GM21786 (cell line): ENCODE data around the gene SEL1L3.

Source experiments
- ATAC-seq: cut with Tn5 transposase; IDR thresholded peaks from one replicate; pipeline ENCODE4 v1.9.1; 2021; ENCODE audit not compliant: unreplicated experiment

The SEL1L3 gene

GRCh38 chr4:25795566-25796454 lies 67.0 kb downstream of the SEL1L3 start:
- no peak for ATAC-seq

GRCh38 chr4:25795091-25795490 lies 67.7 kb downstream of the SEL1L3 start:
- no peak for ATAC-seq

GRCh38 chr4:25792876-25793275 lies 69.9 kb downstream of the SEL1L3 start:
- ATAC-seq: no peak

- ATAC-seq: no peak
These were observed 70.5 kb downstream of the SEL1L3 start for GRCh38 chr4:25792200-25792791.

- ATAC-seq: no peak
These were observed 72.8 kb downstream of the SEL1L3 start for GRCh38 chr4:25790024-25790423.

GRCh38 chr4:25788703-25789238 lies 74.0 kb downstream of the SEL1L3 start:
- ATAC-seq: no peak

DNA sequence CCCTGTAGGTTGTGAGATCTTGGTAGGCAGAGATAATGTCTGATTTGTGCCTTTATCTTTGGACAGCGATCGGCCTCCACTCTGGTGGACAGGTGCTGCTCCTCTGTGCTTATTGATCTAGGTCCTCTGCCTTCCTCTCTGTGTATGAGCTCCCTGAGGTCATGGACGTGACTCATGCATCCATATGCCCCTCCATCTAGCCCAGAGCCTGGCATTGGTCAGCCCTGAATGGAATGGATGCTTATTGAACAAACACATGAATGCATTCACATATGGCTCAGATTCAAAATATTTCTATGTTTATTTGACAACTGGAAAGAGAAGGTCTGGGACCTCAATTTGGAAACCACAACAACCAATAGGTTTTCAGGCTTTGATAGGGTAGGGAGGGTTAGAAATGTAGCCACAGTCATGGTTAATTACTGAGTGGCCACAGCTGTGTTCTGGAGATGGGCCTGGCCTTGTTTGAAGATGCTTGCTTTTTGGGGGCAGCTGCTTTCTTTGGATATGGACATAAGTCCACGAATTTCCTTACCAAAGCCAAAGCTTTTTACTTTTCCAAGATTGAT lies 76.2 kb downstream of the SEL1L3 start:
- ATAC-seq: no peak

GRCh38 chr4:25783943-25784342 lies 78.8 kb downstream of the SEL1L3 start:
- no peak for ATAC-seq

GRCh38 chr4:25783126-25783525 lies 79.7 kb downstream of the SEL1L3 start:
- ATAC-seq: no peak

DNA sequence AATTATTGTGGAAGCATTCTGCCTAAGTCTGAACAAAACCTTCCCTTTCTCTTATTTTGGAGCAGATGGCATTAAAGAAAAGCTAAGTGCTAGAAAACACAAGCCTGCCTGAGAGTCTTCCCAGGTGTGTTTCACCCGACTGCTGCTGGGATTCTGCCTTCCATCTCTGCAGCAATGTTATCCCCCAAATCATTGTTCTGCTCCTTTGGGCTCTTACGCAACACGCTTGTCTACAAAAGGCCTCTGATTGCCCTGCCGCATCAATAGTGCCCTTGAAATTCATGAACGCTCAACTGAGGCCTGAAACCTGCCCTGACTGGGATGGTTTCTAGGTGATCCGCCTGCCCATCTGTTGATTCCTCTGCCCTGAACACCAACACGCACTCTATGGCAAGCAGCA lies 80.3 kb downstream of the SEL1L3 start:
- ATAC-seq: no peak

DNA sequence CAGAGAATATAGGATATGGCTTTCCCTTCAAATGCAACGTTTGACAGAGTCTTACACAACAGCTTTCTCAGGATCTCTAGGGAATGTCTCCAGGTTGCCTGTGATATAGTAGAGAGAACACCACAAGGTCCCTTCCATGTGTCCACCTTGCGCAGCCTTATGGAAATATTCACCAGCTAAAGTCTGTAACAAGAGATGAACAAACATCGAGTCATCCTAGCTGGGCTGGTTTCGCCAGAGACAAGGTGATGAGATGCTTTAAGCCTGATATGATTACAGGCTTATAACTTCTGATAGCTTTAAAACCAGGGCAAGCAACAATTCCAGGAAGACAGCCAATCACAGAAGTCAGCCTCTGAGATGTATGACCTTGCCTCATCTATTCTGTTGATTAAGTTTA lies 83.8 kb downstream of the SEL1L3 start:
- ATAC-seq: no peak

- ATAC-seq: no peak
These were observed 86.0 kb downstream of the SEL1L3 start for GRCh38 chr4:25776795-25777194.

- no peak for ATAC-seq
These were observed 87.6 kb downstream of the SEL1L3 start for GRCh38 chr4:25775166-25775565.

DNA sequence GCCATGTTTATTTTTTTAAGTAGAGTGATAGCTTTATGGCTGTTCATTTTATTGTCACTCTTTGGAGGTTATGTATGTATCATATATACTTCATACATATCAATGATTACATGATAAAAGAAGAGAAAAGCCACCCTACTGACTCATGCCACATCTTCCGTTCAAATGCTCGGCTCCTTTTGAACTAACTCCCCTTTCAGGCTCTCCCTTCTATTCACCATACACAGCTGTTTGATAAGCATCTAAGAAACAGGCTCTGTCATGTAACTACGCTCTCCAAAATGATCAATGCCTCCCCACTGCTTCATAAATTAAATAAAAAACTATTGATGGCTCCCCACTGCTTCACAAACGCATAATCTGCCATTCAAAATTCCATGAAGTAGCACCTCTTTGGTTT lies 89.4 kb downstream of the SEL1L3 start:
- ATAC-seq: no peak

GRCh38 chr4:25771672-25772071 lies 91.1 kb downstream of the SEL1L3 start:
- no peak for ATAC-seq

DNA sequence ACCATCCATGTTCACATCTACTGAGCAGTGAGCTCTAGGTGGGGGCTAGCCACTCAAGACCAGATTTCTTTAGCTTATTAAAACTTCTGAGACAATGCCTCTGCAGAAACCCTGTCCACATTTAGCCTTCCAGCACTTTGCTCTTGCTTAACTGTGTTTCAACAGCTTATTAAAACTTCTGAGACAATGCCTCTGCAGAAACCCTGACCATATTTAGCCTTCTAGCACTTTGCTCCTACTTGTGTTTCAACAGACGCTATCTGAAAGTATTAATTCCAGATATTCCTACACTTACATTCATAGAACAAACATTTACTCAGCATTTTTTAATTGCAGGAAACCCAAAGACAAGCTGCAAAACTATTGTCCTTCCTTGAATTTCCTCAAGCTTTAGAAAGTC lies 91.9 kb downstream of the SEL1L3 start:
- ATAC-seq: no peak

- no peak for ATAC-seq
These were observed 93.5 kb downstream of the SEL1L3 start for GRCh38 chr4:25769251-25769650.

DNA sequence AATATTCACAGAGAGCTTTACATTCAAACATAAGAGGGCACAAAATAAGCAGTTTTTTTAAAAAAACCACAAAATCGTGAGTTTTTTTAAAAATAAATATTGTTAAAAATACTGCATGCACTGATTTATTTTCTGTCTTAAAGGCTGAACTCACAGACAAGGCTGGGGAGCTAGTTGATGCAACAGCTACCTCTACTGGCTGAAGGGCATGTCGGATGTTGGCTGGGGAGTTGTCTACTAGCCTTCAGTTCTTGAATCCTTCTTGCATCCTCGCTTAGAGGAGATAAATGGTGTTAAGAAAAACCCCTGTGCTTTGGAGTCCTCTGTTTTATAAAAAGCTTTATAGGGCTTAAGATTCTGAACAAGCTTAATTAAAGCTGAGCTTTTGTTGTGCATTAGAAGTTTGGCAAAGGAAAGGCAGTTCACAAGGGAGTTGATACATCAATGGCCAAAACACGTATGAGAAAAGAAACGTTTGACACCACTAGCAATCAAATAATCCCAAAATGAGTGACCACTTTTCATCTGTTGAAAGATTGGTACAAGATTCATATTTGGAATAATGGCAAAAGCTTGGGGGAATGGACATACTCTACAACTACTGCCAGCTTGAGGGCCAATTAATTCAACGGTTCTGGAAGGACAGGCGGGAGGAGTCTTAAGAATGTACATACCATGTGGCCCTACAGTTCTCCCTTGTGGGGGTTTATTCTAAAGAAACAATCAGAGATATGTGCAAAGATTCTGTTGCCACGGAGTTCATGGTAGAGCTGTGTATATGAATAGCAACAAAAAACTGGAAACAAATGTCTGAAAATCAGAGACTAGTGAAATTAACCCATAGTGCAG lies 94.7 kb downstream of the SEL1L3 start:
- ATAC-seq: no peak

GRCh38 chr4:25760518-25761157 lies 102.2 kb downstream of the SEL1L3 start:
- ATAC-seq: no peak

DNA sequence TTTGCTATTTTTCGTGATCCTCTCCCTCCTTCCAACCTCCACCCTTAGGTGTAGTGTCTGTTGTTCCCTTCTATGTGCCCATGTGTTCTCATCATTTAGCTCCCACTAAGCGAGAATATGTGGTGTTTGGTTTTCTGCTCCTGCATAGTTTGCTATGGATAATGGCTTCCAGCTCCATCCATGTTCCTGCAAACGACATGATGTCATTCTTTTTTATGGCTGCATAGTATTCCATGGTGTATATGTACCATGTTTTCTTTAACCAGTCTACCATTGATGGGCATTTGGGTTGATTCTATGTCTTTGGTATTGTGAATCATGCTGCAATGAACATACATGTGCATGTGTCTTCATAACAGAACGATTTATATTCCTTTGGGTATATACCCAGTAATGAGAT lies 102.7 kb downstream of the SEL1L3 start:
- ATAC-seq: no peak

- ATAC-seq: no peak
These were observed 103.7 kb downstream of the SEL1L3 start for GRCh38 chr4:25759101-25759500.
